Ectodermal cell (in vitro differentiated cells): ENCODE data around the gene HGF.

Source experiments
- H3K27ac ChIP-seq: 2 replicates; pipeline ENCODE4 v1.7.0; 2013; ENCODE audit warnings: mild to moderate bottlenecking, low read depth, low read length; ENCODE audit not compliant: insufficient read depth, poor library complexity, severe bottlenecking
- H3K27me3 ChIP-seq: 2 replicates; pipeline ENCODE4 v1.7.0; 2013; ENCODE audit warnings: mild to moderate bottlenecking, low read length; ENCODE audit not compliant: insufficient read depth, control insufficient read depth, poor library complexity, severe bottlenecking
- H3K36me3 ChIP-seq: one replicate; pipeline ENCODE4 v1.7.0; 2013; ENCODE audit warnings: low read length; ENCODE audit not compliant: control insufficient read depth, insufficient read depth
- H3K4me1 ChIP-seq: one replicate; pipeline ENCODE4 v1.7.0; 2013; ENCODE audit warnings: low read length; ENCODE audit not compliant: control insufficient read depth, insufficient read depth
- H3K4me3 ChIP-seq: 2 replicates; pipeline ENCODE4 v1.7.0; 2013; ENCODE audit warnings: low read depth, low read length, control low read depth; ENCODE audit not compliant: insufficient read depth
- H3K9me3 ChIP-seq: 2 replicates; pipeline ENCODE4 v1.7.0; 2013; ENCODE audit warnings: mild to moderate bottlenecking, low read length, moderate library complexity; ENCODE audit not compliant: control insufficient read depth
- WGBS, 2 experiments: methylation state at CpG; one replicate each; pipeline ENCODE4 v1.1.7; 2013; ENCODE audit warnings: missing lambda C conversion rate in 2 of 2; 5-methylcytosine and 5-hydroxymethylcytosine counted together

HGF gene

GRCh38 chr7:81688622-81689411, 81.0 kb downstream of the HGF start:
- Histone ChIP-seq H3K4me1 (peaks cover 4% of the 10 kb centered on the region), H3K27ac (no peak overlapping the region), H3K4me3 (no peak overlapping the region), H3K9me3 (no peaks in the 10 kb centered on the region), H3K27me3 (no peaks in the 10 kb centered on the region), H3K36me3 (no peaks in the 10 kb centered on the region)
- 77 to 80% methylated on average over 4 of the region's 4 CpGs for WGBS, 2 experiments

- Histone ChIP-seq H3K27ac (no peak overlapping the region), H3K36me3 (no peaks in the 10 kb centered on the region), H3K4me1 (peaks cover 4% of the 10 kb centered on the region), H3K27me3 (no peaks in the 10 kb centered on the region), H3K9me3 (no peaks in the 10 kb centered on the region), H3K4me3 (no peak overlapping the region)
Observed at GRCh38 chr7:81687062-81687461, 82.8 kb downstream of the HGF start.

GRCh38 chr7:81685270-81685868, 84.5 kb downstream of the HGF start:
- Histone ChIP-seq H3K27ac (no peak overlapping the region), H3K36me3 (no peaks in the 10 kb centered on the region), H3K4me1 (peaks cover 3% of the 10 kb centered on the region), H3K27me3 (no peaks in the 10 kb centered on the region), H3K4me3 (no peak overlapping the region), H3K9me3 (no peaks in the 10 kb centered on the region)
- 100% methylated on average over 3 of the region's 3 CpGs; no CpG with 5 or more reads in 1 of the 2 experiments for WGBS, 2 experiments

GRCh38 chr7:81684514-81685269, 85.2 kb downstream of the HGF start:
- Histone ChIP-seq H3K9me3 (no peaks in the 10 kb centered on the region), H3K4me3 (no peak overlapping the region), H3K4me1 (no peaks in the 10 kb centered on the region), H3K27ac (no peak overlapping the region), H3K36me3 (no peaks in the 10 kb centered on the region), H3K27me3 (no peaks in the 10 kb centered on the region)
- 71 to 81% methylated on average over 2 of the region's 2 CpGs for WGBS, 2 experiments

- no peak overlapping the region for H3K4me3 ChIP-seq
- H3K9me3 ChIP-seq = no peaks in the 10 kb centered on the region
- H3K4me1 ChIP-seq = no peaks in the 10 kb centered on the region
- 93 to 97% methylated on average over 5 of the region's 5 CpGs for WGBS, 2 experiments
- H3K27ac ChIP-seq = no peak overlapping the region
- no peaks in the 10 kb centered on the region for H3K36me3 ChIP-seq
- no peaks in the 10 kb centered on the region for H3K27me3 ChIP-seq
Observed at GRCh38 chr7:81684033-81684432, 85.8 kb downstream of the HGF start.

- Histone ChIP-seq H3K27ac (no peak overlapping the region), H3K36me3 (no peaks in the 10 kb centered on the region), H3K4me1 (no peaks in the 10 kb centered on the region), H3K4me3 (no peak overlapping the region), H3K27me3 (no peaks in the 10 kb centered on the region), H3K9me3 (no peaks in the 10 kb centered on the region)
- 50% methylated on average over 1 of the region's 2 CpGs; no CpG with 5 or more reads in 1 of the 2 experiments for WGBS, 2 experiments
Observed at GRCh38 chr7:81682873-81683272, 87.0 kb downstream of the HGF start.

- Histone ChIP-seq H3K36me3 (no peaks in the 10 kb centered on the region), H3K4me1 (no peaks in the 10 kb centered on the region), H3K9me3 (no peaks in the 10 kb centered on the region), H3K27ac (no peak overlapping the region), H3K4me3 (no peak overlapping the region), H3K27me3 (no peaks in the 10 kb centered on the region)
- WGBS, 2 experiments = 94 to 100% methylated on average over 2 of the region's 2 CpGs
Observed at GRCh38 chr7:81680120-81680519, 89.7 kb downstream of the HGF start.

- Histone ChIP-seq H3K4me3 (no peak overlapping the region), H3K4me1 (peaks cover 18% of the 10 kb centered on the region), H3K36me3 (no peaks in the 10 kb centered on the region), H3K27me3 (no peaks in the 10 kb centered on the region), H3K9me3 (no peaks in the 10 kb centered on the region), H3K27ac (no peak overlapping the region)
- WGBS, 2 experiments = 78 to 91% methylated on average over 1 of the region's 1 CpG
Observed at GRCh38 chr7:81676813-81677212, 93.0 kb downstream of the HGF start.

- WGBS, 2 experiments = 87 to 95% methylated on average over 3 of the region's 3 CpGs
- Histone ChIP-seq H3K27ac (no peak overlapping the region), H3K36me3 (no peaks in the 10 kb centered on the region), H3K4me3 (no peak overlapping the region), H3K4me1 (peaks cover 18% of the 10 kb centered on the region), H3K27me3 (no peaks in the 10 kb centered on the region), H3K9me3 (no peaks in the 10 kb centered on the region)
Observed at GRCh38 chr7:81676105-81676811, 93.6 kb downstream of the HGF start.

- H3K27me3 ChIP-seq = no peaks in the 10 kb centered on the region
- H3K4me3 ChIP-seq = no peak overlapping the region
- WGBS, 2 experiments = no CpG with 5 or more reads among the region's 2 CpGs
- H3K9me3 ChIP-seq = no peaks in the 10 kb centered on the region
- peaks cover 18% of the 10 kb centered on the region for H3K4me1 ChIP-seq
- no peak overlapping the region for H3K27ac ChIP-seq
- H3K36me3 ChIP-seq = no peaks in the 10 kb centered on the region
Observed at GRCh38 chr7:81674431-81674830, 95.4 kb downstream of the HGF start.
